Kasumi-1 (cell line): Measurements from ENCODE around the gene FARS2.

Experiments
- DNase-seq, 2 experiments: peaks; one replicate each; lab custom pipeline; 2025; lab: John Stamatoyannopoulos, UW

FARS2 gene

DNA sequence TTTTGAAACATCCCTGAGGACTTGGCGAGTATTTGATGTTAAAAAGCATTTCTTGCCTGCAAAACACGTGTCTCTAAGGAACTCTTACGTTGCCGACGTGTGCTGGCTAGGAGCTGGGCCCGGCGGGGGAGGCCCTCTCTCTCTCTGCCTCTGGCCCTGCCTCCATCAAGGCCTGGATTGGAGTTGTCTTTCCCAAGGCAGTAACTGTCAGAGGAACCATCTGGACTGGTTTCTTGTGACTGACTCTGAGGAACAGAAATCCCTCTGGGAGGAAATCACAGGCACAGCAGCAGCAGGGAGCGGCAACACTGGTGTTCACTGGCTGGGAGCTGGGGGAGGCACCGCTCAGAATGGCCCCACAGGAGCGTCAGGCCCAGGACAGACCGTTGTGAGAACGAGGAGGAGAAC, 501.3 kb downstream of the FARS2 start:
- no peak for DNase-seq

DNA sequence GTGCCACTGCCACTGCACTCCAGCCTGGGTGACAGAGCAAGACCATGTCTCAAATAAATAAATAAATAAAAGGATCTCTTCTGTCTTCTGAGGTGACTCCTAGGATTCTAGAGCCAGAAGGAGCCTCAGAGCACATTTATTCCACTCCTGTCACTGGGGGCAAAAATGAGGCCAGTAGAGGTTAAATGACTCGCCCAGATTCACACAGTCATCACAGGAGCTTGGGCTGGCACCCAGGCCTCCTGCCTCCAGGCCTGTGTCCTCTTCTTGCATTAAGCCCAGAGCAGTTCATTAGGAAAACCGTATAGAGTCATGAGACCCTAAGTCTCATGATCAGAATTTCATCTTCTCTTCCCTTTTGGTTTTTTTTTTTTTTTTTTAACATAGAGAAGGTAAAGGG, 502.1 kb downstream of the FARS2 start:
- DNase-seq = no peak

DNA sequence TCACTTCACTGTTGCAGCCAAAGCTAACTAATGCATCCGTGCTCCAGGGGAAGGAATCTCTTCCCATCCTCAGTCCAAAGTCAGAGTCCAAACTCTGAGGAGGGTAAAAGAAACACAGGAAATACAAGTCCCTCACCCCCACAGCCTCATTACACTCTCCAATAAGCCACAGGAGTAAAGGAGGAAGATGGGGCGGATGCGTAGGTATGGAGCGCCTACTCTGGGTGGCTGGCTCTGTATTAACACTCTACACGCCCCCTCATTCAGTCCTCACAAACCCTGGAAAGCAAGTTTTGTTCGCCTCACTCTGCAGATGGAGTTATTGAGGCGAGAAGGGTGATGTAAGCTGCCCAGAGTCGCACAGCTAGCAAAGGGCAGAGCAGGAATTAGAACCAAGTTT, 502.6 kb downstream of the FARS2 start:
- no peak for DNase-seq

DNA sequence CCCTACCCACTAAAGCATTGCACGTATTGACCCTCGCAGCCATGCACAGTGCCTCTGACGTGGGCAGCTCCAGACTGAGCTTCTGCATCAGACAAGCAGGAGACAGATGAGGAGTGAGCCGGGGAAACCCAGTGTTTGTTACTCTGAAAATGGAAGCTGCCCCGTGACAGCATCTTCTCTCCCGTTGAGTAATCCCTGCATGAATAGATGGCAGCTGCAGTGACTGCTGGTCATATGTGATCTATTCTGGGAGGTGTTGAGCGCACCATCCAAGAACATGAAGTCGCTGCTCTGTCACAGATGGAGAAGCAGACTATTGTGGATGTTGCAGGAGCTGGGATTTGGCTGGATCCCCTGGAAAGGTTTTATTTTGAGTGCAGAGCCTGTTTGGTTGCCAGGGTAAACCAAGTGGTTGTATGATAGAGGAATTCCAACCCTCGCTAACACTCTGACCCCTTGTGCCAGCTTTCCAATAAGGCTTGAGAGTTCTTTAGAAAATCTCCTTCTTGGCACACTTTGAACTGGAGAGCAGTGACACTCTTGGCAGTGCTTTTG, 503.2 kb downstream of the FARS2 start:
- DNase-seq = no peak

- DNase-seq = no peak
These were observed 503.9 kb downstream of the FARS2 start for GRCh38 chr6:5765141-5765760.

GRCh38 chr6:5766260-5766659, 504.9 kb downstream of the FARS2 start:
- peak in 1 of 2 experiments; percentile 2 for DNase-seq

- no peak for DNase-seq
These were observed 506.2 kb downstream of the FARS2 start for GRCh38 chr6:5767471-5767870.

- DNase-seq = no peak
These were observed 509.9 kb downstream of the FARS2 start for GRCh38 chr6:5771211-5771610.

- DNase-seq = no peak
These were observed 510.6 kb downstream of the FARS2 start for GRCh38 chr6:5771759-5772390.

- DNase-seq = no peak
These were observed 511.3 kb downstream of the FARS2 start for GRCh38 chr6:5772408-5773120.

DNA sequence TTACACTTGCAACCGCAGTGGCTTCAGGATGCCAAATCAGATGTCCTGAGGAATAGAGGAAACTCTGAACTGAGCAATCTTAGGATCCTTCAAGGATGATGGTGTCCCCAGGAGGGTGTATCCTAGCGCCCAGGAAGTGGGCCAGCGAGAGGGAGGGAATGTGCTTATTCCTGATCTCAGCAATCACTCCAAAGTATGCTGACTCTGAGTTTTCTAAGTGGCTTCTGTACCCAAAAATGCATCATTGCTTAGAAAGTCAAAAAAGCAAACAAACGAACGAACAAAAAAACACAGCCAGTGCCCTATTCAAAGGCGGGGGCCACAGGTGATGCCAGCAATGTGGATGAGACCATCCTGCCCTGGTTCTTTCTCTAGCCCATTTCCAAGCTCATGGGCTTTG, 514.8 kb downstream of the FARS2 start:
- no peak for DNase-seq

DNA sequence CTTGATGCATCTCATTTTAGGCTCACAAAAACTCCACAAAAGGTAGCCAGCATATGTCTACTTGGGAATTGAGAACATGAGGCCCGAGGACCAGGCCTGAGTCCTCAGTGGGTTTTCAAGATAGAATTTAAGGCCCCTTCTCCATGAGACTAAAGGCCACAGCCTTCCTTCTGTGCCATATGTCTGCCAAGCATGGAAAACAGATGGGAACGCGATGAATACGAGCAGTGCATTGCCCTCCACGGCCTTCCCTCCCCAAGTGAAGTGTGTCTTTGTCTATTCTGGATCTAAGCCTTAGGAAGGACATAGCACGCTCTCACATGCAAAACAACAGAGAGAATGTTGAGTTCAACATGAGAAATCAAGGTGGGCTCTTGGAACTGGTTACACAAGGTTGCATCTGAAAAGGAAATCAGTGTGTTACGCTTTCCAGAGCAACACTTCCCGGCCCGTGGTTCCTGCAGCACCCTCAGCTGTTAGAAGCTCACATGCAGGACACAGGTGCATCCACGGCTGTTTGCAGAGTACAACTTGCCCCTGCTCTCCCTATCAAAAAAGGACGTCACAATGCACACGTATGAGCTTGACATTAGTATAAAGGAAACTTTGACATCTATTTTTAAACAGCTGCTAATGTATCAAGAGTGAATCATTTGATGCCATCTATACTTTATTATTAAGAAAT, 515.5 kb downstream of the FARS2 start:
- DNase-seq = no peak

- DNase-seq = no peak
These were observed 517.1 kb downstream of the FARS2 start for GRCh38 chr6:5778317-5778857.

GRCh38 chr6:5778906-5779305, 517.6 kb downstream of the FARS2 start:
- DNase-seq = no peak

DNA sequence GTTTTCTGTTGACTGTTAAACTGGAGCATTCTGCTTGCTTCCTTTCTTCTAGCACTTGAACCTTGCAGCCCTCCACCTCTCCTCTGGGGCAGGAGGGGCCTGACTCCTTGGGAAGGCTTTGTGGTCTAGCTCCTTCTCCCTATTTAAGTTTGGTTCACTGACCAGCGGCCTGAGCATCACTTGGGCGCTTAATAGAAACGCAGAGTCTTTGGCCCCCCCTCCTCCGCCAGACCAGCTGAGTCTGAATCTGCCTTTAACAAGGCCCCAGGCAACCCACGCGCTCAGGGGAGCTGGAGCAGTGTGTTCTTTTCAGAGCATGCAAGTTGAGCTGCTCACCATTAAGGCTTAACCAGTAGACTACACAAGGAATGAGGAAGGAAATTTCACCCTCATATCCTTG, 519.7 kb downstream of the FARS2 start:
- no peak for DNase-seq

DNA sequence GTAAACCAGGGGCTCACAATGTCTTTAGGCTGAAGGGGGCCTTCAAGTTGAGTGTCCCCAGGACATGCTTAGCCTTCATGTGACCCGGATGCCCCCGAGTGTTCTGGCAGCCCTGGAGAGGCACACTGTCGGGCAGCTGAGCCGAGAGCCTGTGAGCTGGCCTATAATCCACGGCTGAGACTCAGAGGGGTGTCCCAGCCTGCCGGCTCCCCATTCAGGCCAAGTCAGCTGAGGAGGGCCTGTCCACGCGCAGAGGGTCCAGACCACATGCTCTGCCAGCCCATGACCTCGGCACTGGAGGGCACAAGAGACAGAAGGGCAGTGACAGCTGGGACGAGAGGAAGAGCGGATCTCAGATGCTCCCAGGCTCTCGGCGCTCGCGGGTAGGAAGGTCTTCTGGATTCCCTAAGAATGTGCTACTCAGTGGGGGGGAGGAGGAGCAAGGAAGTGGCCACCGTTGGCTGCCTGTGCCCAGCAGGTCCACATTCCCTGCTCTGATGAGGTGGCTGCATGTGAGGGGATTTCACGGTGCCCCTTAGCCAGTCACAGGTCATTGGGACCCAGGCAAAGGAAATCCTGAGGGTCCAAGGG, 520.7 kb downstream of the FARS2 start:
- DNase-seq = no peak

GRCh38 chr6:5782783-5783547, 521.7 kb downstream of the FARS2 start:
- peak in 1 of 2 experiments; percentile 49 for DNase-seq

- no peak for DNase-seq
These were observed 522.3 kb downstream of the FARS2 start for GRCh38 chr6:5783584-5784089.

GRCh38 chr6:5785249-5785648, 523.9 kb downstream of the FARS2 start:
- no peak for DNase-seq

DNA sequence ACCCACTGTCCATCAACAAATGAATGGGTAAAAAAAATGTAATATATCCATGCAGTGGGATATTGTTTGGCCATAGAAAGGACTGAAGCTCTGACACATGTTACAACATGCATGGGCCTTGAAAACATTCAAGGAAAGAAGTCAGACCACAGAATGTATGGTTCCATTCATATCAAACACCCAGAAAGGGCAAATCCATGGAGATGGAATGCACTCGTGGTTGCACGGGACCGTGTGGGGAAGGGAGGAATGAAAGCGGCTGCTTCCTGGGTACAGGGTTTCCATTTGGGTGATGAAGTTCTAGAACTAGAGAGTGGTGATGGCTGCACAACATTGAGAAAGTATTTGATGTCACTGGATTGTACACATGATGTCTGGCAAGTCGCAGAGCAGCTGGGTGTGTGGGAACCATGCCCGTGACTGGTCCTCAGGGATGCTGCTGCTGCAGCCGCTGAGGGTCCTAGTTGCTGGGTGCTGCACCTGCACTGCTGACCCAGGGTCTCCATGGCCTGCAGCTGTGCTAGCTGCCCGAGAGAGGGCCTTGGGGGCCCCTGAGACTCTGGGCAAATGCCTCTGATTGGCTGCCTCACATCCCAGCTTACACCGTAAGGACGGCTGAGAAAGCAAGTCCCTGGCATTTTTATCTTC, 525.1 kb downstream of the FARS2 start:
- no peak for DNase-seq
